Ishikawa (cell line): ENCODE measurements around the gene COL4A5.

Experiments used
- CEBPB ChIP-seq: IDR thresholded peaks from 2 replicates; pipeline ENCODE4 v1.6.1; 2012
- CREB1 ChIP-seq: IDR thresholded peaks from 2 replicates; pipeline ENCODE4 v1.6.1; 2012; ENCODE audit warnings: low read depth
- EGR1 ChIP-seq: IDR thresholded peaks from 2 replicates; pipeline ENCODE4 v1.6.1; 2012
- EP300 ChIP-seq: IDR thresholded peaks from 2 replicates; pipeline ENCODE4 v1.6.1; 2012; ENCODE audit warnings: borderline replicate concordance
- FOXM1 ChIP-seq: IDR thresholded peaks from 2 replicates; pipeline ENCODE4 v1.6.1; 2012; ENCODE audit warnings: low read depth, borderline replicate concordance
- MAX ChIP-seq: IDR thresholded peaks from 2 replicates; pipeline ENCODE4 v1.6.1; 2012
- NFIC ChIP-seq: IDR thresholded peaks from 2 replicates; pipeline ENCODE4 v1.6.1; 2012
- RAD21 ChIP-seq: IDR thresholded peaks from 2 replicates; pipeline ENCODE4 v1.6.1; 2012; ENCODE audit warnings: low read depth
- REST ChIP-seq: IDR thresholded peaks from 2 replicates; pipeline ENCODE4 v1.6.1; 2012; ENCODE audit warnings: low read depth, mild to moderate bottlenecking
- TAF1 ChIP-seq: IDR thresholded peaks from 2 replicates; pipeline ENCODE4 v1.6.1; 2012; ENCODE audit warnings: low read depth, mild to moderate bottlenecking
- TCF12 ChIP-seq: IDR thresholded peaks from 2 replicates; pipeline ENCODE4 v1.6.1; 2012; ENCODE audit warnings: low read depth
- TEAD4 ChIP-seq: IDR thresholded peaks from 2 replicates; pipeline ENCODE4 v1.6.1; 2012
- USF1 ChIP-seq: IDR thresholded peaks from 2 replicates; pipeline ENCODE4 v1.6.1; 2012
- YY1 ChIP-seq: IDR thresholded peaks from 2 replicates; pipeline ENCODE4 v1.6.1; 2012; ENCODE audit warnings: low read depth
- ZBTB7A ChIP-seq: IDR thresholded peaks from 2 replicates; pipeline ENCODE4 v1.6.1; 2012; ENCODE audit warnings: low read depth

Gene COL4A5

GRCh38 chrX:108484251-108484650 is 44.6 kb downstream of the COL4A5 start:
- no peak for TF ChIP-seq EGR1
- no peak for TF ChIP-seq TAF1
- TF ChIP-seq NFIC, result no peak
- TF ChIP-seq CREB1, result no peak
- no peak for TF ChIP-seq EP300
- TF ChIP-seq USF1, result no peak
- TF ChIP-seq FOXM1, result no peak
- no peak for TF ChIP-seq REST
- TF ChIP-seq MAX, result no peak
- TF ChIP-seq TCF12, result no peak
- no peak for TF ChIP-seq RAD21
- TF ChIP-seq CEBPB, result no peak
- TF ChIP-seq YY1, result no peak
- TF ChIP-seq TEAD4, result no peak
- no peak for TF ChIP-seq ZBTB7A

- no peak for TF ChIP-seq NFIC
- no peak for TF ChIP-seq YY1
- TF ChIP-seq FOXM1, result no peak
- no peak for TF ChIP-seq EGR1
- no peak for TF ChIP-seq CEBPB
- TF ChIP-seq EP300, result no peak
These were observed 46.3 kb downstream of the COL4A5 start for GRCh38 chrX:108485960-108486359.

GRCh38 chrX:108494406-108495090 is 54.9 kb downstream of the COL4A5 start:
- TF ChIP-seq RAD21 (no peak), USF1 (no peak)

GRCh38 chrX:108511721-108512120 is 72.1 kb downstream of the COL4A5 start:
- TF ChIP-seq USF1 (no peak), FOXM1 (no peak), EGR1 (no peak), CEBPB (no peak), TAF1 (no peak), RAD21 (no peak), REST (no peak)

GRCh38 chrX:108516184-108516583 is 76.5 kb downstream of the COL4A5 start:
- TF ChIP-seq MAX (no peak), ZBTB7A (no peak), FOXM1 (no peak), CEBPB (no peak), TEAD4 (no peak), REST (no peak), TAF1 (no peak), USF1 (no peak), EGR1 (no peak), RAD21 (no peak), CREB1 (no peak), NFIC (no peak), TCF12 (no peak), EP300 (no peak), YY1 (no peak)
